ENCODE results near the gene SEMA4B.
A peak's percentile ranks its signal among the peaks of the same experiment; 100 is the strongest.
"Not testable (repeated sequence)": the region's sequence is repeated elsewhere in the genome, so short reads cannot be mapped to it uniquely, and the experiment has no call there.

The SEMA4B gene, protein sequence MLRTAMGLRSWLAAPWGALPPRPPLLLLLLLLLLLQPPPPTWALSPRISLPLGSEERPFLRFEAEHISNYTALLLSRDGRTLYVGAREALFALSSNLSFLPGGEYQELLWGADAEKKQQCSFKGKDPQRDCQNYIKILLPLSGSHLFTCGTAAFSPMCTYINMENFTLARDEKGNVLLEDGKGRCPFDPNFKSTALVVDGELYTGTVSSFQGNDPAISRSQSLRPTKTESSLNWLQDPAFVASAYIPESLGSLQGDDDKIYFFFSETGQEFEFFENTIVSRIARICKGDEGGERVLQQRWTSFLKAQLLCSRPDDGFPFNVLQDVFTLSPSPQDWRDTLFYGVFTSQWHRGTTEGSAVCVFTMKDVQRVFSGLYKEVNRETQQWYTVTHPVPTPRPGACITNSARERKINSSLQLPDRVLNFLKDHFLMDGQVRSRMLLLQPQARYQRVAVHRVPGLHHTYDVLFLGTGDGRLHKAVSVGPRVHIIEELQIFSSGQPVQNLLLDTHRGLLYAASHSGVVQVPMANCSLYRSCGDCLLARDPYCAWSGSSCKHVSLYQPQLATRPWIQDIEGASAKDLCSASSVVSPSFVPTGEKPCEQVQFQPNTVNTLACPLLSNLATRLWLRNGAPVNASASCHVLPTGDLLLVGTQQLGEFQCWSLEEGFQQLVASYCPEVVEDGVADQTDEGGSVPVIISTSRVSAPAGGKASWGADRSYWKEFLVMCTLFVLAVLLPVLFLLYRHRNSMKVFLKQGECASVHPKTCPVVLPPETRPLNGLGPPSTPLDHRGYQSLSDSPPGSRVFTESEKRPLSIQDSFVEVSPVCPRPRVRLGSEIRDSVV

GRCh38 chr15:90201130-90201943 lies at the start of gene SEMA4B:
Gene SEMA4B, plus strand, starts transcription at chr15:90201330. Its CDS starts 249 bp downstream, at chr15:90201579.
- DNase-seq (ENCODE audit: low read depth in 2 of 2), result peak; percentile 27 to 52

- DNase-seq (ENCODE audit: low read depth in 2 of 2), result no peak
Measured at GRCh38 chr15:90151989-90152645, 49.0 kb upstream of the SEMA4B start.

- DNase-seq (ENCODE audit: low read depth in 2 of 2), result no peak
Measured at GRCh38 chr15:90153658-90154057, 47.5 kb upstream of the SEMA4B start.

DNA sequence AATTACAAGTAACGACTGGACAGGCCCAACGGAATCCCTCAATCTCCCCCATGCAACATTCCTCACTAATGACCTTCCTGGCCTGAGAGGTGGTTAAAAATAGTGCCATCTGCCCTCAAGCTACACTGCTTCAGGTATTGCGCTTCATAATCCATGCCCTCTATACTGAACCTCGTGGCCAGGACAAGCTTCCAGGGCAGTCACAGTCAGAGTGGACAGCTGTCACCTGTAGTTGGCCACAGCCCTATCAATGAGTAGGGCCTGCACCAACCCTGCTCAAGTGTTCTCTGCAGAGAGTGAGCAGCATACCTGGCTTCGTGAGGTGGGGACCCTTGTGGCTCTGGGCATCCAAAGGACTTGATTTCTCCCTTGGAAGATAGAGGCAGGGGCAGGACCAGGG lies 46.9 kb upstream of the SEMA4B start:
- DNase-seq (ENCODE audit: low read depth in 2 of 2), result no peak

- no peak for DNase-seq (ENCODE audit: low read depth in 2 of 2)
Measured at GRCh38 chr15:90154861-90155626, 46.1 kb upstream of the SEMA4B start.

DNA sequence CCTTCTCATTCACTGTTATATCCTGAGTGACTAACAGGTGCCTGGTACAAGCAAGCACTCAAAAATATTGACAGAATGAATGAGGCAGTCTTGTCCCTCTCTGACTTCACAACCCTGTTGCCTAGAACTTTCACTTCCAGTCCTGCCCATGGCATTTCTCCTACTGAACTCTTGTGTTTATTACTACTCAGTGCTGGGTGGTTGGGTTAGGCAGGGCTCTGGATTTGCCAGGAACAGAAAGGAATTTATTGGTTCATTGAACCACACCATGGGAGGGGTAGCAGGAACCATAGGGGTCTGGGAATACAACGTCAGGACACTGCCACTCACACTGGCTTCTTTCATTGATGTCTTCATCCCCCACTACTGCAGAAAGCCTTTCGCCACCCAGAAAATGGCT lies 41.9 kb upstream of the SEMA4B start:
- no peak for DNase-seq (ENCODE audit: low read depth in 2 of 2)

DNA sequence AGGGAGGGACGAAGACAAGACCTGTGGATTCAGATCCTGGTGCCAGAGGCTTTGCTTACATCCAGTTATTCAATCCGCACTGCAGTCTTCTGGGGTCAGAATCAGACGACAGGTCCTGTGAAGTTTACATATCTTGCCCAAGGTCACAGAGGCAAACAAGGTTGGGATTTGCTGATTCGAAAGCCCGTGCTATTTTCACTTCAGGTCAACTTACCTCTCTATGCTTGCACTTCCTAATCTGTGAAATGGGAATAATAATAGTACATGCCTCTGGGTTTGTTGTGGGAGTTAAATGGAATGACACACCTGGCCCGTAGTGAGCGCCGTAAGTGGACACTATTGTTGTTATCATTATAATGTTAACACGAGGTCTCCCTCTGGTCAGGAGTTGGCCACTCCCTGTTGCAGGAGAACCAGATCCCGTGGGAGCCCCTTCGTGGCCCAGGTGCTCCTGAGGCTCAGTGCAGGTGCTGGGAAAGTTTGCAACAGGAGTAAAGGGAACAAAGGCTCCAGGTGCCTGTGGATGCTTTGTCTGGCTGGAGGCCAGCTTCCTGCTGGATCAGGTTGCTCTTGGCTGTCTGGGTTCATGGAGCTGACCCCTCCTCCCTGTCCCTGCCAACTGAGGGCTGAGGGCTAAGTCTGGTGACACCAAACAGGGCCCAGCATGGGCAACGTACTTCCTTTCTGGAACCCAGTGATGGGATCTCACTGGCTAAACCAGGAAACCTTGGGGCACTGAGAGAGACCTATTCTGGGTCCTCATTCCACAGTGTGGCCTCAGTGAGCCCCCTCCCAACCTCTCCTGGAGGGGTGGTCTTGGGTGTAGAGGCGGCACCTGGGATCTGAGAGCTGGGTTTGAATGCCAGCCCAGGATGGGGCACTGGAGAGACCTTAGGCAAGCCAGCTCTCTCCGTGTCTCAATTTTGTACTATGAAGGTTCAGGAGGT lies 40.1 kb upstream of the SEMA4B start:
- DNase-seq (ENCODE audit: low read depth in 2 of 2), result no peak

GRCh38 chr15:90161950-90162361 lies 39.2 kb upstream of the SEMA4B start:
- no peak for DNase-seq (ENCODE audit: low read depth in 2 of 2)

DNA sequence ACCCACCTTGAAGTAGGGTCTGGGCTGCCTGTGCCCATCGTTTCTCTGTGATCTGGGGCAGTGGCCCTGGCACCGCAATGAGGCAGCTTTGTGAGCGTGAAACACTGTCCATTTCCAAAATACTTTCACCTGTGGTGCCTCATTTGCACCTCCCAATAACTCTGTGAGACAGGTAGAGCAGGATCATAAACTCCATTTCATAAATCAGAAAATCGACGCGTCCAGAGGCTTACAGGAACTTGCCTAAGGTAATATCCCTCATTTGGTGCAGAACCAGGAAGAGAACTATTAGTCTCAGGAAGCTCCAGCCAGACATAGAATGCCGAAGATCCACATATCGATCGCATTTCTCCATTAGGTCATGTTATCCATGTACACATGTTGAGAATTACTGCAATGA lies 38.2 kb upstream of the SEMA4B start:
- DNase-seq (ENCODE audit: low read depth in 2 of 2), result no peak

DNA sequence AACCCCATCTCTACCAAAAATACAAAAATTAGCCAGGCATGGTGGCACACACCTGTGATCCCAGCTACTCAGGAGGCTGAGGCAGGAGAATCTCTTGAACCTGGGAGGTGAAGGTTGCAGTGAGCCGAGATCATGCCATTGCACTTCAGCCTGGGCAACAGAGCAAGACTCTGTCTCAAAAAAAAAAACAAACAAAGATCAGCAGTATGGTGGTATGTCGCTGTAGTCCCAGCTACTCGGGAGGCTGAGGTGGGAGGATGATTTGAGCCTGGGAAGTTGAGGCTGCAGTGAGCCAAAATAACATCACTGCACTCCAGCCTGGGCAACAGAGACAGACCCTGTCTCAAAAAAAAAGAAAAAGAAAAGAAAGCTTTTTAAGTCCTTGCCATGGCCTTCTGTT lies 36.9 kb upstream of the SEMA4B start:
- not testable (repeated sequence) for DNase-seq (ENCODE audit: low read depth in 2 of 2)

- no peak for DNase-seq (ENCODE audit: low read depth in 2 of 2)
Measured at GRCh38 chr15:90165157-90165556, 36.0 kb upstream of the SEMA4B start.

- DNase-seq (ENCODE audit: low read depth in 2 of 2), result no peak
Measured at GRCh38 chr15:90165659-90166489, 35.3 kb upstream of the SEMA4B start.

DNA sequence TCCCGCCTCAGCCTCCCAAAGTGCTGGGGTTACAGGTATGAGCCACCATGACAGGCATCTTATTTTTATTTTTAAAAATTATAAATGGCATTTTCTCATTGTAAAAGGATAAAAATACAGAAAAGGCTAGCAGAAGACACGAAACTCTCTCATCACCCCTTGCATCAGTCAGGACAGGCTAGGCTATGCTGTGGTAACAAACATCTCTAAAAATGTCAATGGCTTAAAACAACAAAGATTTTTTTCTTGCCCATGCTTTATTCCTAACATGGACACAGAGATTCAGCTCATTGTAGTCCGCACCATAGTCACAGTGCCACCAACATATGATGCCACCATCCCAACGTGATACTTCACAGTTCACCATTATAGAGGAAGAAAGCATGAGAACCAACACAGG lies 34.0 kb upstream of the SEMA4B start:
- no peak for DNase-seq (ENCODE audit: low read depth in 2 of 2)

DNA sequence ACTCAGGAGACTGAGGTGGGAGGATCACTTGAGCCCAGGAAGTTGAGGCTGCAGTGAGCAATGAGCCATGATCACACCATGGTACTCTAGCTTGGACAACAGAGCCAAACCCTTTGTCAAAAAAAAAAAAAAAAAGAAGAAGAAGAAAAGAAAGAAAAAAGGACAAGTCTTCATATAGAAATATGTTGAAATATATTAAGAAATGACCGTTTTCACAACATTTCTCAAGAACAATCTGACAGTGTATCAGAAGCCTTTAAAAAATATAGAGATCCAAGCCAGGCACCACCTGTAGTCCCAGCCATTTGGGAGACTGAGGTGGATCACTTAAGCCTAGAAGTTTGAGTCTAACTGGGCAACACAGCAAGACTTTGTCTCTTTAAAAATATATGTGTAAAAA lies 29.5 kb upstream of the SEMA4B start:
- no peak for DNase-seq (ENCODE audit: low read depth in 2 of 2)

DNA sequence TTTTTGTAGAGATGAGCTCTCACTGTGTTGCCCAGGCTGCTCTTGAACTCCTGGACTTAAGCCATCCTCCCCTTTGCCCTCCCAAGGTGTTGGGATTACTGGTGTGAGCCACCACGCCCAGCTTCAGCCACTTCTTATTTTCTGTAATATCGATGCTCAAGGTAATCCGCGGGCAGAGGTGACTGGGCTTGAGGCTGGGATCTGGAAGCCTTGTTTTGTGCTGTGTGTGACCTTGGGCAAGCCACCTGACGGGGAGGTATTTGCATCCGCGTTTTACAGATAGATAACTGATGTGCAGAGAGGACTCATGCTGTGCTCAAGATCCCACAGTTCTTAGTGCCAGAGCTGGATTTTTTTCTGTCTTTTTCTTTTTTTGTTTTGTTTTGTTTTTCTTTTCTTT lies 27.8 kb upstream of the SEMA4B start:
- DNase-seq (ENCODE audit: low read depth in 2 of 2), result no peak

- DNase-seq (ENCODE audit: low read depth in 2 of 2), result no peak
Measured at GRCh38 chr15:90174140-90174875, 26.8 kb upstream of the SEMA4B start.

DNA sequence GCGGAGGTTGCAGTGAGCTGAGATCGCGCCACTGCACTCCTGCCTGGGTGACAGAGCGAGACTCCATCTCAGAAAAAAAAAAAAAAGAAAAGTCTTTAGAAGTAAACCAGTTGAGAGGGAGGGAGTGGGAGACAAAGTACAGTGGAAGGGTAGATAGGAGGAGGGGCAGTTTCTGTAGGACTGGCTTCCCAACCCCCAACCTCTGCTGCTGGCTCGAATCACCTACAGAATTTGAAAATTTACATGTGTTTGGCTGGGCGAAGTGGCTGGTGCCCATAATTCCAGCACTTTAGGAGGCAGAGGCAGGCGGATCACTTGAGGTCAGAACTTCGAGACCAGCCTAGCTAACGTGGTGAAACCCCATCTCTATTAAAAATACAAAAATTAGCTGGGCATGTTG lies 24.1 kb upstream of the SEMA4B start:
- DNase-seq (ENCODE audit: low read depth in 2 of 2), result no peak

Measured in stimulated activated CD8-positive, alpha-beta memory T cell treated with anti-CD3 and anti-CD28 coated beads, Interleukin-15, amount 100 ng/mL, for 4 hours (primary cell).